ENCODE measurements around the gene TMEM119. TPM values are rescaled to one million over a fixed set of nuclear protein-coding genes. Genes with fewer than 3 reads are reported as not detected.

TMEM119 gene
- total and polyA plus RNA-seq, 12 donors, result 0.57 to 6.9 (median 2.0) TPM

DNA sequence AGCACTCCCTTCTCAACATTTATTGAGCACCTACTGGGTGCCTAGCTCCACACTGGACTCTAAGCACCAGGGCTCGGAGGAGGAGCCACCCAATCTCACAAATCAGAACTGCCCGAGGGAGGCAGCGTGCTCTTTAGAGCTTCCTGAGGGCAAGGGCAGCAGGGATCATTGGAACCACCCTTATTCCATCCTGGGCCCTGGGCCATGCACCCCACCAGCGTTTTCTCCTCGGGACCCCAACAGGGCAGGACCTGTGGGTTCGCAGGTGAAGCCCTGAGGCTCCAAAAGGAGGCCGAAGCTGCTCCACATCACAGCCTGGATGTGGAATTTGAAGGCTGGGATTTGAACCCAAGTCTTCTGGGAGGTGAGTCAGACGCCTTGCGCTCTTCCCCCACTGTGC lies 15.4 kb downstream of the TMEM119 start:
- Histone ChIP-seq H3K4me3 (no peak overlapping the region), H3K27ac (no peak overlapping the region), H3K9me3 (no peaks in the 10 kb centered on the region), H3K36me3 (no peaks in the 10 kb centered on the region), H3K27me3 (no peaks in the 10 kb centered on the region), H3K4me1 (peaks cover 0 to 22% (median 0%) of the 10 kb centered on the region in 9 donors)
- DNase-seq, result no peak
- no peak for ATAC-seq
- 86 to 91% methylated on average over 9 of the region's 9 CpGs for WGBS, 2 donors
- TF ChIP-seq CTCF (IDR thresholded peaks at IDR 0.05), result no peak
- intact Hi-C loops (cut with DNase I), result no loop called here

DNA sequence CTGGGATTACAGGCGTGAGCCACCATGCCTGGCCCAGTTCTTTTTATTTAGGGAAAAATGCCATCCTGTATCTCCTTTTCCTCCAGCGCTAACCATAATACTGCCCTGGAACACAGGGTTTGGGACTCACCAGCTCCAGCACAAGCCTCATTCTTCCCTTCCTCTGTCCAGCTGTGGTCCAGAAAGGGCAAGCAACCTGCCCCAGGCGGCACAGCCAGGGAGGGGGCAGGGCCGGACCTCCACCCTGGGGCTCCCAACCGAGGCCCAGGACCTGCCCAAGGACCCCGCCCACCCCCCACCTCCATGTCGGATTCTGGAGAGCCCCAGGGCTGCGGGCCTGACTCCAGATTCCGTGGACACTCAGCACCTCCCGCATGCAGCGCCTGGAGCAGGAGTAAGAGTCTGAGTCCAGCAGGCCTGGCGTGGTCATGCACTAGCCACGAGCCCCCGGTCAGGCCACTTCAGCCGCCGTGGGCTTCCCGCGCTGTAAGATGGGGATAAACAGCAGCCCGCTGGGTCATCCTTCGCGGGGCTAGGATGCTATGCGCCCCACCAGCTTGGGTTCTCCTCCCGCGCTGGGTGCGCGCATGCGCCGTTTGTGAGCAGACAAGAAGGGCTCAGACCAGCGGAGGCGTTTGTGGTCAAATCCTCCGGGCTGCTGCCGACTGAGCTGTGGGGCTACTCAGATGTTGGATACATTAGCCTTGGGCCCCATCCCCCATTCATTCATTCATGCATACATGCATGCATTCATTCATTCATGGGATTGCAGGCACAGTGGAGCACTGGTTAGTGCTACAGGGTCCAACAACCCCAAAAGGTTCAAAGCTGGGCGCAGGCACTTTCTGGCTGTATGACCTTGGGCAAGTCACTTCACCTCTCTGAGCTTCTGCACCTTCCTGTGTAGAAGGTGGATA lies 16.3 kb downstream of the TMEM119 start:
- intact Hi-C loops (cut with DNase I), result no loop called here
- ATAC-seq (no peak), DNase-seq (no peak)
- Histone ChIP-seq H3K4me3 (no peak overlapping the region), H3K4me1 (peaks cover 0 to 24% (median 2%) of the 10 kb centered on the region in 9 donors), H3K27me3 (no peaks in the 10 kb centered on the region), H3K36me3 (no peaks in the 10 kb centered on the region), H3K9me3 (no peaks in the 10 kb centered on the region), H3K27ac (peak overlapping the region in 2 of 10 donors; percentile 19 to 44)
- TF ChIP-seq CTCF (IDR thresholded peaks at IDR 0.05), result no peak
- 80 to 83% methylated on average over 33 of the region's 33 CpGs for WGBS, 2 donors

DNA sequence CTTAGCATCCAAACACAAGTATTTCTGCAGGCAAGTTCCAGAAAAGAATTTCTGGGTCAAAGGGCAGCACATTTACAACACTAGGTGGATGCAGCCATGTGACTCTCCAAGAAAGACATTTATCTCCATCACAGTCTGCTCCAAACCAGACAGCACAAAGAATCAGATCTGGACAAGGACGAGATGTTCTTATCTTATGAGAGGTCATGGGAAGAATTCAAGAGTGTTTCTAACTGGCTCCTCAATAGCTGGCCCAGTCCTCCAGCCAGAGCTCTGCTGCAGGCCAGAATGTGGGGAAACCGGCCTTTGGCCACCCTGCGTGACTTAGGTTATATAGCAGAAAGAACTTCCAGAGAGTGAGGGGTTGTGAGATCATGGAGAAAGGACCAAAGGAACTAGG lies 17.4 kb downstream of the TMEM119 start:
- Histone ChIP-seq H3K4me1 (peaks cover 0 to 31% (median 6%) of the 10 kb centered on the region in 9 donors), H3K9me3 (no peaks in the 10 kb centered on the region), H3K27me3 (no peaks in the 10 kb centered on the region), H3K27ac (peak overlapping the region in 4 of 10 donors; percentile 5 to 44 (median 18)), H3K36me3 (no peaks in the 10 kb centered on the region), H3K4me3 (no peak overlapping the region)
- ATAC-seq (peak in 4 of 8 donors; percentile 22 to 39 (median 24)), DNase-seq (no peak)
- TF ChIP-seq CTCF (IDR thresholded peaks at IDR 0.05), result no peak
- intact Hi-C loops (cut with DNase I), result no loop called here
- WGBS, 2 donors, result 49 to 57% methylated on average over 3 of the region's 3 CpGs

- ATAC-seq (no peak), DNase-seq (no peak)
- Histone ChIP-seq H3K9me3 (no peaks in the 10 kb centered on the region), H3K27ac (no peak overlapping the region), H3K4me1 (peaks cover 0 to 29% (median 6%) of the 10 kb centered on the region in 9 donors), H3K4me3 (no peak overlapping the region), H3K36me3 (no peaks in the 10 kb centered on the region), H3K27me3 (no peaks in the 10 kb centered on the region)
- intact Hi-C loops (cut with DNase I), result loop anchor here in 2 of 10 donors (10.0 kb wide), 2 partner anchors 226 to 236 kb away; no protein-coding TSS in a partner anchor
- no peak for TF ChIP-seq CTCF (IDR thresholded peaks at IDR 0.05)
- WGBS, 2 donors, result 100% methylated on average over 3 of the region's 3 CpGs
Measured at GRCh38 chr12:108578813-108579212, 19.1 kb downstream of the TMEM119 start.
